ENCODE results near the gene LSM2. TPM values are rescaled to one million over a fixed set of nuclear protein-coding genes. Genes with fewer than 3 reads are reported as not detected.
"Not testable (repeated sequence)": the region's sequence is repeated elsewhere in the genome, so short reads cannot be mapped to it uniquely, and the experiment has no call there.

Gene LSM2
- 10 to 100 TPM; 23.5 to 43.0 (median 34.8) TPM for total RNA-seq

- Histone ChIP-seq H3K27me3 (no peaks in the 10 kb centered on the region), H3K4me3 (peak within 1 kb of the TSS; percentile 55 to 68 (median 64)), H3K9me3 (no peaks in the 10 kb centered on the region), H3K4me1 (peaks cover 6 to 24% (median 13%) of the 10 kb centered on the region in 4 donors), H3K36me3 (peaks cover 0 to 3% (median 0%) of the 10 kb centered on the region in 4 donors), H3K27ac (peak within 1 kb of the TSS; percentile 91 to 97 (median 96))
- in situ Hi-C loops (cut with MboI; ENCODE audit: low pct_ligation_motif_present in 1 of 4, low pct_unique_long_range_greater_than_20kb in 1 of 4, low sequenced_read_pairs in 3 of 4) = no loop called here
- WGBS, 2 donors (ENCODE audit: low coverage in 1 of 2) = 1% methylated on average over 46 of the region's 51 CpGs; no CpG with 5 or more reads in 1 of the 2 donors
- intact Hi-C loops (cut with DNase I; ENCODE audit: low total_unique reads) = no loop called here
- TF ChIP-seq POLR2AphosphoS5 (IDR thresholded peaks at IDR 0.05) (peak; percentile 91 to 94 (median 94)), POLR2A (IDR thresholded peaks at IDR 0.05) (peak; percentile 90), EP300 (IDR thresholded peaks at IDR 0.05; ENCODE audit: low read depth) (peak; percentile 5)
- TF ChIP-seq, protein P1, sequence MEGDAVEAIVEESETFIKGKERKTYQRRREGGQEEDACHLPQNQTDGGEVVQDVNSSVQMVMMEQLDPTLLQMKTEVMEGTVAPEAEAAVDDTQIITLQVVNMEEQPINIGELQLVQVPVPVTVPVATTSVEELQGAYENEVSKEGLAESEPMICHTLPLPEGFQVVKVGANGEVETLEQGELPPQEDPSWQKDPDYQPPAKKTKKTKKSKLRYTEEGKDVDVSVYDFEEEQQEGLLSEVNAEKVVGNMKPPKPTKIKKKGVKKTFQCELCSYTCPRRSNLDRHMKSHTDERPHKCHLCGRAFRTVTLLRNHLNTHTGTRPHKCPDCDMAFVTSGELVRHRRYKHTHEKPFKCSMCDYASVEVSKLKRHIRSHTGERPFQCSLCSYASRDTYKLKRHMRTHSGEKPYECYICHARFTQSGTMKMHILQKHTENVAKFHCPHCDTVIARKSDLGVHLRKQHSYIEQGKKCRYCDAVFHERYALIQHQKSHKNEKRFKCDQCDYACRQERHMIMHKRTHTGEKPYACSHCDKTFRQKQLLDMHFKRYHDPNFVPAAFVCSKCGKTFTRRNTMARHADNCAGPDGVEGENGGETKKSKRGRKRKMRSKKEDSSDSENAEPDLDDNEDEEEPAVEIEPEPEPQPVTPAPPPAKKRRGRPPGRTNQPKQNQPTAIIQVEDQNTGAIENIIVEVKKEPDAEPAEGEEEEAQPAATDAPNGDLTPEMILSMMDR (IDR thresholded peaks at IDR 0.05) = peak in 3 of 5 experiments; percentile 10 to 47 (median 16)
- DNase-seq = peak; percentile 98
These were observed at the start of gene LSM2 for GRCh38 chr6:31806470-31807272. LSM2 (minus strand) TSS chr6:31806966; CDS start chr6:31806757, 209 bp downstream.

DNA sequence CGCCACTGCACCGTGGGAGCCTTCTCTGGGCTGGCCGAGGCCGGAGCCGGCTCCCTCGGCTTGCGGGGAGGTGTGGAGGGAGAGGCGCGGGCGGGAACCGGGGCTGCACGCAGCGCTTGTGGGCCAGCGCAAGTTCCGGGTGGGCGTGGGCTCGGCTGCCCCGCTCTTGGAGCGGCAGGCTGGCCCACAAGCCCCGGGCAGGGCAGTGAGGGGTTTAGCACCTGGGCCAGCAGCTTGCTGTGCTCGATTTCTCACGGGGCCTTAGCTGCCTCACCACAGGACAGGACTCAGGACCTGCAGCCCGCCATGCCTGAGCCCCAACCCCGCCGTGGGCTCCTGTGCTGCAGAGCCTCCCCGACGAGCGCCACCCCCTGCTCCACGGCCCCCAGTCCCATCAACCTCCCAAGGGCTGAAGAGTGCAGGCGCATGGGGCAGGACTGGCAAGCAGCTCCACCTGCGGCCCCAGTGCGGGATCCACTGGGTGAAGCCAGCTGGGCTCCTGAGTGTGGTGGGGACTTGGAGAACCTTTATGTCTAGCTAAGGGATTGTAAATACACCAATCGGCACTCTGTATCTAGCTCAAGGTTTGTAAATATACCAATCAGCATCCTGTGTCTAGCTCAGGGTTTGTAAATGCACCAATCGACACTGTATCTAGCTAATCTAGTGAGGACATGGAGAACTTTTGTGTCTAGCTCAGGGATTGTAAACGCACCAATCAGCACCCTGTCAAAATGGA is 45.4 kb upstream of the LSM2 start:
- H3K9me3 ChIP-seq; intact Hi-C loops (cut with DNase I; ENCODE audit: low total_unique reads); DNase-seq; in situ Hi-C loops (cut with MboI; ENCODE audit: low pct_ligation_motif_present in 1 of 4, low pct_unique_long_range_greater_than_20kb in 1 of 4, low sequenced_read_pairs in 3 of 4); H3K4me3 ChIP-seq; H3K27me3 ChIP-seq; H3K36me3 ChIP-seq; H3K4me1 ChIP-seq; H3K27ac ChIP-seq: not testable (repeated sequence)
- 93% methylated on average over 29 of the region's 35 CpGs; no CpG with 5 or more reads in 1 of the 2 donors for WGBS, 2 donors (ENCODE audit: low coverage in 1 of 2)

DNA sequence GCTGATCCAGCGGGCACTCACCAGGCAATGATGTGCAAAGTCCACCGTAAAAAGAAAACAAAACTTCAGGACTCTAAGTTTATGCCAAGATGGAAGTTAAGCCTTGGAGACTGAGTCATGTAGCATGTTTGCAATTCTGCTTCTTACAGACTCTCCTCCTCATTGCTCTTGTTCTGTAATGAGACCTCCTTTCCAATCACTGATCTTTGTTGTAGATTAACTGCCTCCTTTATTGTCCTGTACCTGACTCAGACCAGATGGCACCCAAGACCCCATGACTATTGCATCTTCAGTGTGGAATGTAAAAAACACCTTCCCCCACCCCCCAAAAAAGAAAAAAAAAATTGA is 44.7 kb upstream of the LSM2 start:
- Histone ChIP-seq H3K9me3 (no peaks in the 10 kb centered on the region), H3K27me3 (no peaks in the 10 kb centered on the region), H3K4me1 (peaks cover 0 to 4% (median 0%) of the 10 kb centered on the region in 4 donors), H3K4me3 (no peak overlapping the region), H3K36me3 (no peaks in the 10 kb centered on the region), H3K27ac (no peak overlapping the region)
- intact Hi-C loops (cut with DNase I; ENCODE audit: low total_unique reads) = no loop called here
- TF ChIP-seq, protein P1 (IDR thresholded peaks at IDR 0.05) = no peak
- no peak for TF ChIP-seq EP300 (IDR thresholded peaks at IDR 0.05; ENCODE audit: low read depth)
- TF ChIP-seq POLR2AphosphoS5 (IDR thresholded peaks at IDR 0.05) = no peak
- in situ Hi-C loops (cut with MboI; ENCODE audit: low pct_ligation_motif_present in 1 of 4, low pct_unique_long_range_greater_than_20kb in 1 of 4, low sequenced_read_pairs in 3 of 4) = no loop called here
- DNase-seq = no peak
- WGBS, 2 donors (ENCODE audit: low coverage in 1 of 2) = 35 to 58% methylated on average over 2 of the region's 2 CpGs

- 93 to 100% methylated on average over 2 of the region's 2 CpGs for WGBS, 2 donors (ENCODE audit: low coverage in 1 of 2)
- no peak for DNase-seq
These were observed 44.2 kb upstream of the LSM2 start for GRCh38 chr6:31850765-31851484.

More at GRCh38 chr6:31850765-31851484, 44.2 kb upstream of the LSM2 start:
- Histone ChIP-seq H3K4me3 (no peak overlapping the region), H3K27ac (no peak overlapping the region), H3K36me3 (no peaks in the 10 kb centered on the region), H3K4me1 (peaks cover 0 to 4% (median 0%) of the 10 kb centered on the region in 4 donors), H3K27me3 (no peaks in the 10 kb centered on the region), H3K9me3 (no peaks in the 10 kb centered on the region)
- in situ Hi-C loops (cut with MboI; ENCODE audit: low pct_ligation_motif_present in 1 of 4, low pct_unique_long_range_greater_than_20kb in 1 of 4, low sequenced_read_pairs in 3 of 4) (no loop called here), intact Hi-C loops (cut with DNase I; ENCODE audit: low total_unique reads) (no loop called here)
- no peak for TF ChIP-seq POLR2AphosphoS5 (IDR thresholded peaks at IDR 0.05)
- no peak for TF ChIP-seq EP300 (IDR thresholded peaks at IDR 0.05; ENCODE audit: low read depth)
- no peak for TF ChIP-seq POLR2A (IDR thresholded peaks at IDR 0.05)
- TF ChIP-seq, protein P1 (IDR thresholded peaks at IDR 0.05) = no peak

Data from transverse colon (tissue), 4 donors.